KMS-11 (cell line): ENCODE data around the gene GADD45A.

ENCODE experiments used
- H2AFZ ChIP-seq: fragments of 200-600 bp; sonication (generic); 2 replicates; pipeline ENCODE4 v1.6.1; 2016; ENCODE audit warnings: antibody characterized with exemption, mixed run types, low read depth
- H3K27ac ChIP-seq: fragments of 200-600 bp; sonication (generic); 2 replicates; pipeline ENCODE4 v1.6.1; 2016; ENCODE audit warnings: mild to moderate bottlenecking, mixed run types
- H3K27me3 ChIP-seq: fragments of 200-600 bp; sonication (generic); 2 replicates; pipeline ENCODE4 v1.6.1; 2017; ENCODE audit warnings: mild to moderate bottlenecking, low read depth, mixed run types, moderate library complexity; ENCODE audit not compliant: insufficient read depth
- H3K36me3 ChIP-seq: fragments of 200-600 bp; sonication (generic); 2 replicates; pipeline ENCODE4 v1.6.1; 2017; ENCODE audit warnings: mild to moderate bottlenecking, mixed run types; ENCODE audit not compliant: insufficient read depth
- H3K4me1 ChIP-seq: fragments of 200-600 bp; sonication (generic); 2 replicates; pipeline ENCODE4 v1.6.1; 2016; ENCODE audit warnings: mild to moderate bottlenecking, low read depth, mixed run types; ENCODE audit not compliant: poor library complexity, severe bottlenecking
- H3K4me2 ChIP-seq: fragments of 200-600 bp; sonication (generic); 2 replicates; pipeline ENCODE4 v1.7.0; 2016; ENCODE audit warnings: mild to moderate bottlenecking, mixed run types
- H3K4me3 ChIP-seq: fragments of 200-600 bp; sonication (generic); IDR thresholded peaks from 2 replicates; pipeline ENCODE4 v1.6.1; 2017; ENCODE audit warnings: low read depth, low read length, mixed read lengths; ENCODE audit not compliant: insufficient read depth
- H3K79me2 ChIP-seq: fragments of 200-600 bp; sonication (generic); 2 replicates; pipeline ENCODE4 v1.6.1; 2016; ENCODE audit warnings: low read depth, mixed run types; ENCODE audit not compliant: insufficient read depth
- H3K9ac ChIP-seq: fragments of 200-600 bp; sonication (generic); 2 replicates; pipeline ENCODE4 v1.6.1; 2016; ENCODE audit warnings: mild to moderate bottlenecking, mixed run types
- H4K20me1 ChIP-seq: fragments of 200-600 bp; sonication (generic); 2 replicates; pipeline ENCODE4 v1.6.1; 2016; ENCODE audit warnings: mild to moderate bottlenecking, mixed run types; ENCODE audit not compliant: insufficient read depth
- CTCF ChIP-seq: fragments of 200-600 bp; sonication (generic); conservative IDR thresholded peaks from 2 replicates; pipeline ENCODE4 v1.6.1; 2017; ENCODE audit warnings: low read depth, mild to moderate bottlenecking, antibody characterized with exemption, low read length, moderate library complexity, mixed read lengths

The GADD45A gene

DNA sequence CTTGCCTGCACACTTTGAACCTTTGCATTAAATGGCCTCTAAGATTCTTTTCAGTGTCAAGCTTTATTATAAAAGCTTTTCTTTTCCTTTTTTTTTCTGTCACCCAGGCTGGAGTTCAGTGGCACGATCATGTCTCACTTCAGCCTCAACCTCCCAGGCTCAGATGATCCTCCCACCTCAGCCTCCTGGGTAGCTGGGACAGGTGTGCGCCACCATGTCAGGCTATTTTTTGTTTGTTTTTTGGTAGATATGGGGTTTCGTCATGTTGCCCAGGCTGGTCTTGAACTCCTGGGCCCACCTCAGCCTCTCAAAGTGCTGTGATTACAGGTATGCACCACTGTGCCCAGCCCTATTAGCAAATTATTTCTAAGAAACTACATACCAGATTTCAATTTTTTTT, 52.9 kb downstream of the GADD45A start:
- no peak for TF ChIP-seq CTCF
- Histone ChIP-seq H3K4me3 (no peak overlapping the region), H4K20me1 (no peaks in the 10 kb centered on the region), H3K27me3 (no peaks in the 10 kb centered on the region), H3K4me1 (peaks cover 17% of the 10 kb centered on the region), H3K36me3 (no peaks in the 10 kb centered on the region), H3K9ac (no peak overlapping the region), H3K27ac (no peak overlapping the region), H3K79me2 (no peaks in the 10 kb centered on the region), H2AFZ (no peak overlapping the region), H3K4me2 (no peak overlapping the region)
